OCI-LY1 (cell line): Measurements from ENCODE around the gene UTP4.

Experiments
- H2AFZ ChIP-seq: fragments of 200-600 bp; sonication (generic), shearing (Covaris generic); 2 replicates; pipeline ENCODE4 v1.6.0; 2014; ENCODE audit warnings: antibody characterized with exemption, mild to moderate bottlenecking, low read length
- H3F3A ChIP-seq: fragments of 200-600 bp; sonication (generic), shearing (Covaris generic); 2 replicates; pipeline ENCODE4 v1.6.0; 2014; ENCODE audit warnings: mild to moderate bottlenecking, antibody characterized with exemption, low read length, moderate library complexity; ENCODE audit not compliant: insufficient read depth
- H3K27ac ChIP-seq: fragments of 200-600 bp; sonication (generic); 2 replicates; pipeline ENCODE4 v1.5.1; 2014; ENCODE audit warnings: low read length, mixed run types, mild to moderate bottlenecking, low read depth; ENCODE audit not compliant: poor library complexity, severe bottlenecking
- H3K27me3 ChIP-seq: fragments of 200-600 bp; sonication (generic); 2 replicates; pipeline ENCODE4 v1.6.0; 2014; ENCODE audit warnings: antibody characterized with exemption, mild to moderate bottlenecking, low read length, moderate library complexity; ENCODE audit not compliant: insufficient read depth
- H3K36me3 ChIP-seq: fragments of 200-600 bp; sonication (generic); 2 replicates; pipeline ENCODE4 v1.6.1; 2014; ENCODE audit warnings: mild to moderate bottlenecking, antibody characterized with exemption, low read length, moderate library complexity, mixed read lengths; ENCODE audit not compliant: insufficient read depth
- H3K4me1 ChIP-seq: fragments of 200-600 bp; sonication (generic); 2 replicates; pipeline ENCODE4 v1.5.1; 2014; ENCODE audit warnings: mild to moderate bottlenecking, low read length, moderate library complexity; ENCODE audit not compliant: insufficient read depth, severe bottlenecking
- H3K4me2 ChIP-seq: fragments of 200-600 bp; sonication (generic), shearing (Covaris generic); 2 replicates; pipeline ENCODE4 v1.6.1; 2014; ENCODE audit warnings: low read length
- H3K4me3 ChIP-seq: fragments of 200-600 bp; sonication (generic); 2 replicates; pipeline ENCODE4 v1.5.1; 2014; ENCODE audit warnings: low read length, low read depth, mild to moderate bottlenecking, mixed read lengths; ENCODE audit not compliant: poor library complexity, severe bottlenecking
- H3K79me2 ChIP-seq: fragments of 200-600 bp; shearing (Covaris generic); 2 replicates; pipeline ENCODE4 v1.6.1; 2016; ENCODE audit warnings: mixed run types, low read length, mixed read lengths; ENCODE audit not compliant: insufficient read depth
- H3K9ac ChIP-seq: fragments of 200-600 bp; sonication (generic), shearing (Covaris generic); 2 replicates; pipeline ENCODE4 v1.6.1; 2014; ENCODE audit warnings: mild to moderate bottlenecking, low read length, mixed read lengths
- H3K9me2 ChIP-seq: fragments of 200-600 bp; sonication (generic), shearing (Covaris generic); 2 replicates; pipeline ENCODE4 v1.6.1; 2014; ENCODE audit warnings: low read depth, mild to moderate bottlenecking, low read length, mixed read lengths
- H3K9me3 ChIP-seq: fragments of 200-600 bp; shearing (Covaris generic); 2 replicates; pipeline ENCODE4 v1.6.1; 2014; ENCODE audit warnings: low read length, mixed read lengths
- H4K20me1 ChIP-seq: fragments of 200-600 bp; sonication (generic), shearing (Covaris generic); 2 replicates; pipeline ENCODE4 v1.6.0; 2016; ENCODE audit warnings: mild to moderate bottlenecking, low read length; ENCODE audit not compliant: insufficient read depth
- CTCF ChIP-seq: fragments of 200-600 bp; sonication (generic), shearing (Covaris generic); IDR thresholded peaks from 2 replicates; pipeline ENCODE4 v1.5.1; 2017; ENCODE audit warnings: mild to moderate bottlenecking, antibody characterized with exemption, low read length, moderate library complexity, mixed read lengths
- EZH2 ChIP-seq: fragments of 200-600 bp; sonication (generic), shearing (Covaris generic); IDR thresholded peaks from 2 replicates; pipeline ENCODE4 v1.8.0; 2017; ENCODE audit warnings: borderline replicate concordance, mixed run types, mild to moderate bottlenecking, antibody characterized with exemption, low read length, moderate library complexity, mixed read lengths

Gene UTP4

DNA sequence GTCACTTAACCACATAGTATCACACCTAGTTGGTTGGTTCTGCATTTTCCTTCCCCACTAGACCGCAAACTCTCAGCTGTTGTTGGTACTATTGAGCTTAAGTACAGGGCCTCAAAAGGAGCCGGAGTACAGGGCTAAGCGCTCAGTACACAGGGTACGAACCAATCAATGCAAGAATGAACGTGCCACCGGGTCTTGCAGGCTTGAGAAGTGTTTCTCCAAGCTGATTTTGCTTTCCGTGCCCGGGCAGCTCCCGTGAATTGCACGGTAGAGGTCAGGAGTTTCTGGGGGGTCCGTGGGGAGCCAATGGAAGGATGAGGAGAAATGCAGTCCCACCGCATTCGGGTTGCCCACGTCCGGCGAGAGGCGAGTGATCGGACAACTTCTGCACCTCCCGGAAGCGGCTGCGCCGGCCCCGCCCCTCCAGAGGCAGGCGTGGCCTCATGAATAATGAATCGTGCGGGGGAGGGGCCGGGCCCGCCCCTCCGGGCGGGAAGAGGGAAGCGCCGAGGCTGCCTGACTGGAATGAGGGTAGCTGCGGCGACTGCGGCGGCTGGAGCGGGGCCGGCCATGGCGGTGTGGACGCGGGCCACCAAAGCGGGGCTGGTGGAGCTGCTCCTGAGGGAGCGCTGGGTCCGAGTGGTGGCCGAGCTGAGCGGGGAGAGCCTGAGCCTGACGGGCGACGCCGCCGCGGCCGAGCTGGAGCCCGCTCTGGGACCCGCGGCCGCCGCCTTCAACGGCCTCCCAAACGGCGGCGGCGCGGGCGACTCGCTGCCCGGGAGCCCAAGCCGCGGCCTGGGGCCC, 54.4 kb downstream of the UTP4 start, which contains the start of gene SNTB2:
Gene SNTB2 (plus strand): TSS at position 523 of the 804 bp plus-strand sequence. CDS start 3 bp downstream, at position 526.
- no peaks in the 10 kb centered on the region for H3K36me3 ChIP-seq
- peak within 1 kb of the TSS; percentile 97 for H3K27ac ChIP-seq
- H3K4me1 ChIP-seq: peaks cover 51% of the 10 kb centered on the region
- H3K9ac ChIP-seq: peak within 1 kb of the TSS; percentile 85
- H3K9me3 ChIP-seq: no peaks in the 10 kb centered on the region
- H4K20me1 ChIP-seq: no peaks in the 10 kb centered on the region
- H3F3A ChIP-seq: peaks cover 3% of the 10 kb centered on the region; the same call in 1 of the 2 replicates
- TF ChIP-seq CTCF (no peak), EZH2 (no peak)
- peak within 1 kb of the TSS; percentile 94 for H3K4me2 ChIP-seq
- H3K4me3 ChIP-seq: peak within 1 kb of the TSS; percentile 73
- no peaks in the 10 kb centered on the region for H3K27me3 ChIP-seq
- no peaks in the 10 kb centered on the region for H3K9me2 ChIP-seq
- no peak within 1 kb of the TSS for H2AFZ ChIP-seq
- peaks cover 33% of the 10 kb centered on the region for H3K79me2 ChIP-seq

DNA sequence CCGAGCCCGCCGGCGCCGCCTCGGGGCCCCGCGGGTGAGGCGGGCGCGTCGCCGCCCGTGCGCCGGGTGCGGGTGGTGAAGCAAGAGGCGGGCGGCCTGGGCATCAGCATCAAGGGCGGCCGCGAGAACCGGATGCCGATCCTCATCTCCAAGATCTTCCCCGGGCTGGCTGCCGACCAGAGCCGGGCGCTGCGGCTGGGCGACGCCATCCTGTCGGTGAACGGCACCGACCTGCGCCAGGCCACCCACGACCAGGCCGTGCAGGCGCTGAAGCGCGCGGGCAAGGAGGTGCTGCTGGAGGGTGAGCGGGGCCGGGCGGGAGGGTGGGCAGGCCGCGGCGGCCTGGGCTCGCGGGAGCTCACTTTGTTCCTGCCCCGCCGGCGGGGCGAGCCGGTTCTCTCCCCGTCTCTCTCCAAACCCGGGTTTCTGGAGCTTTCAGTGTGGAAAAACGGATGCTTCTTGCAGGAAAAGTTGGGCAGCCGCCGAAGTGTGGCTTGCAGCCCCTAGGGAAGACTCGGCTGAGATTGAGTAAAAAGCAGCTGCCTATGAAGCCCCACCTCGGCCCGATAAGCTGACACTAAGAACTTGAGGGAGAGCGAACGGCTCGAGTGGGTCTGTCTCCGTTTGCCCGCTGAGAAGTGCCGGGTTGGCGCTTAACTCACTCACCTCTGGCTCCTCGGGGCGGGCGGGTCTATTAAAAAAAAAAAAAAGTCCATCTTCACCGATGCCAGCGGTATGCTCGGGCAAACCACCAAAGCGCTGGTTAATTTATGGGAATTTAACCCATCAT, 55.2 kb downstream of the UTP4 start:
- peak overlapping the region; percentile 94 for H3K4me2 ChIP-seq
- peak overlapping the region; percentile 71 for H3K9ac ChIP-seq
- no peaks in the 10 kb centered on the region for H3K27me3 ChIP-seq
- H3K9me3 ChIP-seq: no peaks in the 10 kb centered on the region
- H3K79me2 ChIP-seq: peaks cover 41% of the 10 kb centered on the region
- H3K27ac ChIP-seq: peak overlapping the region; percentile 84
- H3K4me1 ChIP-seq: peaks cover 48% of the 10 kb centered on the region
- TF ChIP-seq EZH2: no peak
- no peak for TF ChIP-seq CTCF
- no peaks in the 10 kb centered on the region for H4K20me1 ChIP-seq
- H2AFZ ChIP-seq: no peak overlapping the region
- no peaks in the 10 kb centered on the region for H3K9me2 ChIP-seq
- H3F3A ChIP-seq: peaks cover 3% of the 10 kb centered on the region; the same call in 1 of the 2 replicates
- H3K36me3 ChIP-seq: no peaks in the 10 kb centered on the region
- peak overlapping the region; percentile 73 for H3K4me3 ChIP-seq

GRCh38 chr16:69188236-69188549, 55.7 kb downstream of the UTP4 start:
- Histone ChIP-seq H3K4me1 (peaks cover 42% of the 10 kb centered on the region), H3K36me3 (no peaks in the 10 kb centered on the region), H3K9ac (peak overlapping the region; percentile 71), H3K9me3 (no peaks in the 10 kb centered on the region), H3K27ac (peak overlapping the region; percentile 84), H3K4me2 (peak overlapping the region; percentile 94), H3K4me3 (peak overlapping the region; percentile 73), H3K27me3 (no peaks in the 10 kb centered on the region), H3F3A (peaks cover 3% of the 10 kb centered on the region; the same call in 1 of the 2 replicates), H2AFZ (no peak overlapping the region), H3K9me2 (no peaks in the 10 kb centered on the region), H3K79me2 (peaks cover 46% of the 10 kb centered on the region), H4K20me1 (no peaks in the 10 kb centered on the region)
- TF ChIP-seq CTCF: no peak
- TF ChIP-seq EZH2: no peak
